SK-N-SH treated with all-trans-retinoic acid at 6 μM for 48 hours (cell line): ENCODE data around the gene ST3GAL5.

Source experiments
- ARNTL ChIP-seq: fragments of 450-650 bp; formaldehyde crosslinking; IDR thresholded peaks from 2 replicates; pipeline ENCODE4 v1.5.0; 2020; ENCODE audit warnings: low read depth, mild to moderate bottlenecking, moderate library complexity, borderline replicate concordance
- CREB5 ChIP-seq: fragments of 250-450 bp; sonication (Bioruptor Pico); IDR thresholded peaks from 2 replicates; pipeline ENCODE4 v1.5.1; 2020; ENCODE audit warnings: low read depth, mild to moderate bottlenecking, moderate library complexity
- CSDC2 ChIP-seq: fragments of 250-450 bp; sonication (Bioruptor Pico); IDR thresholded peaks from 2 replicates; pipeline ENCODE4 v1.5.0; 2020; ENCODE audit warnings: mild to moderate bottlenecking, moderate library complexity
- CSRNP3 ChIP-seq: fragments of 250-450 bp; sonication (Bioruptor Pico); IDR thresholded peaks from 2 replicates; pipeline ENCODE4 v1.5.1; 2021; ENCODE audit warnings: mild to moderate bottlenecking, moderate library complexity
- ISL1 ChIP-seq: fragments of 250-450 bp; sonication (Bioruptor Pico); IDR thresholded peaks from 2 replicates; pipeline ENCODE4 v2.1.2; 2022; ENCODE audit warnings: mild to moderate bottlenecking, moderate library complexity
- RARB ChIP-seq: fragments of 250-450 bp; sonication (Bioruptor Pico); IDR thresholded peaks from 2 replicates; pipeline ENCODE4 v1.8.0; 2021; ENCODE audit warnings: mild to moderate bottlenecking, moderate library complexity
- ZC3H10 ChIP-seq: fragments of 250-450 bp; sonication (Bioruptor Pico); IDR thresholded peaks from 2 replicates; pipeline ENCODE4 v1.5.1; 2021; ENCODE audit warnings: mild to moderate bottlenecking, moderate library complexity
- ZFP30 ChIP-seq: fragments of 450-650 bp; formaldehyde crosslinking; IDR thresholded peaks from 2 replicates; pipeline ENCODE4 v1.5.0; 2022; ENCODE audit warnings: mild to moderate bottlenecking, moderate library complexity
- ZNF565 ChIP-seq: fragments of 450-650 bp; formaldehyde crosslinking; conservative IDR thresholded peaks from 2 replicates; pipeline ENCODE4 v1.5.0; 2020; ENCODE audit warnings: low read depth, mild to moderate bottlenecking, moderate library complexity
- ZNF8 ChIP-seq: fragments of 450-650 bp; formaldehyde crosslinking; IDR thresholded peaks from 2 replicates; pipeline ENCODE4 v1.5.0; 2020; ENCODE audit warnings: mild to moderate bottlenecking, moderate library complexity
- TF ChIP-seq, protein P1 (sequence below): fragments of 250-450 bp; sonication (Bioruptor Pico); IDR thresholded peaks from 2 replicates; pipeline ENCODE4 v1.8.0; 2020; ENCODE audit warnings: mild to moderate bottlenecking, moderate library complexity, borderline replicate concordance

GRCh38 chr2:85866165-85866659, 22.6 kb downstream of the ST3GAL5 start:
- no peak for TF ChIP-seq ZFP30
- TF ChIP-seq CSRNP3 (CRISPR knock-in tag) = no peak
- TF ChIP-seq RARB = no peak
- no peak for TF ChIP-seq CREB5
- TF ChIP-seq, protein P1, sequence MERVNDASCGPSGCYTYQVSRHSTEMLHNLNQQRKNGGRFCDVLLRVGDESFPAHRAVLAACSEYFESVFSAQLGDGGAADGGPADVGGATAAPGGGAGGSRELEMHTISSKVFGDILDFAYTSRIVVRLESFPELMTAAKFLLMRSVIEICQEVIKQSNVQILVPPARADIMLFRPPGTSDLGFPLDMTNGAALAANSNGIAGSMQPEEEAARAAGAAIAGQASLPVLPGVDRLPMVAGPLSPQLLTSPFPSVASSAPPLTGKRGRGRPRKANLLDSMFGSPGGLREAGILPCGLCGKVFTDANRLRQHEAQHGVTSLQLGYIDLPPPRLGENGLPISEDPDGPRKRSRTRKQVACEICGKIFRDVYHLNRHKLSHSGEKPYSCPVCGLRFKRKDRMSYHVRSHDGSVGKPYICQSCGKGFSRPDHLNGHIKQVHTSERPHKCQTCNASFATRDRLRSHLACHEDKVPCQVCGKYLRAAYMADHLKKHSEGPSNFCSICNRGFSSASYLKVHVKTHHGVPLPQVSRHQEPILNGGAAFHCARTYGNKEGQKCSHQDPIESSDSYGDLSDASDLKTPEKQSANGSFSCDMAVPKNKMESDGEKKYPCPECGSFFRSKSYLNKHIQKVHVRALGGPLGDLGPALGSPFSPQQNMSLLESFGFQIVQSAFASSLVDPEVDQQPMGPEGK (CRISPR knock-in tag) = no peak
- no peak for TF ChIP-seq ZNF8 (CRISPR knock-in tag)
- no peak for TF ChIP-seq ZNF565 (CRISPR knock-in tag)
- no peak for TF ChIP-seq ISL1 (CRISPR knock-in tag)
- no peak for TF ChIP-seq ZC3H10 (CRISPR knock-in tag)
- no peak for TF ChIP-seq CSDC2 (CRISPR knock-in tag)
- no peak for TF ChIP-seq ARNTL (CRISPR knock-in tag)
